ENCODE measurements around the gene PBX3.

GRCh38 chr9:125732562-125732961 is 14.6 kb upstream of the PBX3 start:
- TF ChIP-seq CTCF (conservative IDR thresholded peaks at IDR 0.05; ENCODE audit: low read length) (no peak), EZH2phosphoT487 (IDR thresholded peaks at IDR 0.05; ENCODE audit: borderline replicate concordance, low read depth, low read length) (no peak)

Data from OCI-LY7 (cell line).